Measurements from ENCODE around the gene B4GALT5.

- TF ChIP-seq, protein P1, sequence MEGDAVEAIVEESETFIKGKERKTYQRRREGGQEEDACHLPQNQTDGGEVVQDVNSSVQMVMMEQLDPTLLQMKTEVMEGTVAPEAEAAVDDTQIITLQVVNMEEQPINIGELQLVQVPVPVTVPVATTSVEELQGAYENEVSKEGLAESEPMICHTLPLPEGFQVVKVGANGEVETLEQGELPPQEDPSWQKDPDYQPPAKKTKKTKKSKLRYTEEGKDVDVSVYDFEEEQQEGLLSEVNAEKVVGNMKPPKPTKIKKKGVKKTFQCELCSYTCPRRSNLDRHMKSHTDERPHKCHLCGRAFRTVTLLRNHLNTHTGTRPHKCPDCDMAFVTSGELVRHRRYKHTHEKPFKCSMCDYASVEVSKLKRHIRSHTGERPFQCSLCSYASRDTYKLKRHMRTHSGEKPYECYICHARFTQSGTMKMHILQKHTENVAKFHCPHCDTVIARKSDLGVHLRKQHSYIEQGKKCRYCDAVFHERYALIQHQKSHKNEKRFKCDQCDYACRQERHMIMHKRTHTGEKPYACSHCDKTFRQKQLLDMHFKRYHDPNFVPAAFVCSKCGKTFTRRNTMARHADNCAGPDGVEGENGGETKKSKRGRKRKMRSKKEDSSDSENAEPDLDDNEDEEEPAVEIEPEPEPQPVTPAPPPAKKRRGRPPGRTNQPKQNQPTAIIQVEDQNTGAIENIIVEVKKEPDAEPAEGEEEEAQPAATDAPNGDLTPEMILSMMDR (IDR thresholded peaks at IDR 0.05) = no peak
- TF ChIP-seq POLR2A (IDR thresholded peaks at IDR 0.05) = no peak
Observed at GRCh38 chr20:49624317-49624716, 89.4 kb downstream of the B4GALT5 start.
